CD4-positive, alpha-beta T cell (primary cell): ENCODE results near the gene OSM. TPM values are rescaled to one million over a fixed set of nuclear protein-coding genes. Genes with fewer than 3 reads are reported as not detected.

Experiments
- ATAC-seq: fragments of 200-7000 bp; cut with Tn5 transposase; one replicate; pipeline ENCODE4 v1.10.0; 2022; ENCODE audit warnings: mild to moderate bottlenecking; ENCODE audit not compliant: poor library complexity
- CTCF ChIA-PET: fragments of 350-600 bp; sonication (Branson Sonifier 250); formaldehyde crosslinking; loops from one replicate; lab custom pipeline; 2021; ENCODE audit warnings: antibody characterized with exemption, inconsistent platforms; lab: Charles Lee
- POLR2A ChIA-PET: fragments of 350-600 bp; sonication (Branson Sonifier 250); formaldehyde crosslinking; loops from one replicate; lab custom pipeline; 2021; ENCODE audit warnings: antibody characterized with exemption, inconsistent platforms; lab: Charles Lee
- DNase-seq, 14 experiments: peaks; one replicate each; pipeline ENCODE4 v3.0.0-alpha.2; 2013 to 2020; ENCODE audit warnings: mixed read lengths in 2 of 14
- H3K27ac ChIP-seq, 2 donors: one replicate each; pipeline versions ENCODE4 v1.5.1 to v1.7.0; 2013; ENCODE audit warnings: low read length in 2 of 2, low read depth in 1 of 2, mild to moderate bottlenecking in 1 of 2
- H3K27me3 ChIP-seq, 2 experiments: 1 replicate in 1 of 2; 2 replicates in 1 of 2; pipeline versions ENCODE4 v1.6.1 to v1.7.0; 2013; ENCODE audit warnings: low read length in 2 of 2, control low read depth in 1 of 2, mild to moderate bottlenecking in 1 of 2, moderate library complexity in 1 of 2; ENCODE audit not compliant: insufficient read depth in 2 of 2, control insufficient read depth in 1 of 2
- H3K36me3 ChIP-seq: one replicate; pipeline ENCODE4 v1.6.1; 2013; ENCODE audit warnings: low read length, control low read depth; ENCODE audit not compliant: insufficient read depth
- H3K4me1 ChIP-seq: one replicate; pipeline ENCODE4 v1.6.1; 2013; ENCODE audit warnings: low read length, control low read depth; ENCODE audit not compliant: insufficient read depth
- H3K4me3 ChIP-seq: one replicate; pipeline ENCODE4 v1.5.1; 2013; ENCODE audit warnings: mild to moderate bottlenecking, low read length, moderate library complexity
- H3K9me3 ChIP-seq, 2 experiments: 1 replicate in 1 of 2; 2 replicates in 1 of 2; pipeline versions ENCODE4 v1.6.1 to v1.7.0; 2013; ENCODE audit warnings: low read length in 2 of 2, mild to moderate bottlenecking in 2 of 2, control low read depth in 1 of 2, moderate library complexity in 1 of 2; ENCODE audit not compliant: control insufficient read depth in 1 of 2, insufficient read depth in 1 of 2
- H3K27ac Mint-ChIP-seq: one replicate; pipeline ENCODE4 v1.8.0; 2020; ENCODE audit warnings: mixed read lengths
- H3K27me3 Mint-ChIP-seq: one replicate; pipeline ENCODE4 v1.8.0; 2021; ENCODE audit warnings: mixed read lengths
- H3K36me3 Mint-ChIP-seq: one replicate; pipeline ENCODE4 v1.8.0; 2021; ENCODE audit warnings: low read depth, mixed read lengths
- H3K4me1 Mint-ChIP-seq: one replicate; pipeline ENCODE4 v1.8.0; 2021; ENCODE audit warnings: low read depth, mixed read lengths
- H3K4me3 Mint-ChIP-seq: one replicate; pipeline ENCODE4 v1.8.0; 2020; ENCODE audit warnings: mild to moderate bottlenecking, mixed read lengths
- H3K9me3 Mint-ChIP-seq: one replicate; pipeline ENCODE4 v1.8.0; 2020; ENCODE audit warnings: mixed read lengths
- CTCF ChIP-seq: fragments of 200-600 bp; IDR thresholded peaks from one replicate; pipeline ENCODE4 v1.8.0; 2022; ENCODE audit warnings: antibody characterized with exemption, mild to moderate bottlenecking
- intact Hi-C, 2 experiments: fragments of 100-400 bp; cut with DNase I in 1 of 2; cut with micrococcal nuclease in 1 of 2; formaldehyde crosslinking; loops; one replicate each; pipeline versions ENCODE4 v1.15.1 to v1.9.0; 2023 to 2025; cut with DNase I, micrococcal nuclease
- polyA plus RNA-seq, 2 donors: library from polyadenylated mRNA; unstranded; fragments of 120-200 nt; gene quantifications; one replicate each; pipeline ENCODE4 v1.2.1, GENCODE V29; 2013
- total RNA-seq, 174 experiments: library from RNA in 2 of 174; stranded (reverse) in 2 of 174; gene quantifications; one replicate each; pipeline ENCODE4 v1.2.3 and lab custom pipeline; 2021 to 2026

Gene OSM
- total RNA-seq (10 to 100 TPM; 13.9 to 16.7 TPM), total RNA-seq (lab: John Stamatoyannopoulos, UW) (0.70 to 124 (median 19.6) reads per million in 172 experiments)
- polyA plus RNA-seq (2013, experiment 1 of 2), result 8.7 TPM
- 12.2 TPM for polyA plus RNA-seq (2013, experiment 2 of 2)

GRCh38 chr22:30266445-30267381 lies at the start of gene OSM:
TSS of gene OSM (minus strand) at chr22:30266851. CDS start at chr22:30266799, 52 bp downstream.
- Mint-ChIP-seq H3K27ac (peak within 1 kb of the TSS; percentile 99), H3K4me1 (peaks cover 54% of the 10 kb centered on the region), H3K4me3 (peak within 1 kb of the TSS; percentile 95), H3K9me3 (no peaks in the 10 kb centered on the region), H3K27me3 (no peaks in the 10 kb centered on the region), H3K36me3 (peaks cover 29% of the 10 kb centered on the region)
- intact Hi-C loops, result loop anchor here in 1 of 2 experiments (1.0 to 5.0 kb wide), 2 partner anchors 40 to 159 kb away; no protein-coding TSS in a partner anchor
- no peaks in the 10 kb centered on the region for H3K27me3 ChIP-seq
- H3K4me3 ChIP-seq, result peak within 1 kb of the TSS; percentile 94
- peak; percentile 38 to 91 (median 64) for DNase-seq
- ChIA-PET POLR2A (interaction anchor here (0.8 to 3.1 kb wide), 4 partner anchors 11 to 60 kb away, joined by 3 to 9 read pairs (median 4); partner anchors contain the start of genes CASTOR1 and TBC1D10A), CTCF (interaction anchor here (1.0 to 1.8 kb wide), 2 partner anchors 21 kb away, joined by 3 to 10 read pairs; no protein-coding TSS in a partner anchor)
- peak within 1 kb of the TSS; percentile 90 to 99 for H3K27ac ChIP-seq
- no peaks in the 10 kb centered on the region for H3K9me3 ChIP-seq
- H3K36me3 ChIP-seq, result peaks cover 26% of the 10 kb centered on the region
- TF ChIP-seq CTCF, result no peak
- peak; percentile 31 for ATAC-seq
- peaks cover 65% of the 10 kb centered on the region for H3K4me1 ChIP-seq

- Mint-ChIP-seq H3K4me1 (peaks cover 96% of the 10 kb centered on the region), H3K4me3 (peak overlapping the region; percentile 60), H3K27me3 (no peaks in the 10 kb centered on the region), H3K36me3 (peaks cover 63% of the 10 kb centered on the region), H3K9me3 (no peaks in the 10 kb centered on the region), H3K27ac (peak overlapping the region; percentile 84)
- Histone ChIP-seq H3K4me3 (no peak overlapping the region), H3K4me1 (peaks cover 99% of the 10 kb centered on the region), H3K27me3 (no peaks in the 10 kb centered on the region), H3K27ac (peak overlapping the region; percentile 43 to 69), H3K36me3 (peaks cover 46% of the 10 kb centered on the region), H3K9me3 (no peaks in the 10 kb centered on the region)
- ChIA-PET CTCF (interaction anchor here (4.3 kb wide), 1 partner anchor 27 kb away, joined by 28 read pairs; the partner anchor contains the start of gene CASTOR1), POLR2A (interaction anchor here (0.6 to 6.4 kb wide), 5 partner anchors 9 to 833 kb away, joined by 4 to 66 read pairs (median 31); partner anchors contain the start of genes CASTOR1, CCDC157, SF3A1 and TBC1D10A)
- DNase-seq, result no peak
- ATAC-seq, result no peak
- TF ChIP-seq CTCF, result no peak
- intact Hi-C loops, result no loop called here
These were observed 49.4 kb upstream of the OSM start for GRCh38 chr22:30315962-30316576.

GRCh38 chr22:30314915-30315314 lies 48.3 kb upstream of the OSM start:
- Histone ChIP-seq H3K27me3 (no peaks in the 10 kb centered on the region), H3K36me3 (peaks cover 35% of the 10 kb centered on the region), H3K9me3 (no peaks in the 10 kb centered on the region), H3K4me1 (peaks cover 99% of the 10 kb centered on the region), H3K27ac (peak overlapping the region; percentile 51 to 69), H3K4me3 (no peak overlapping the region)
- H3K4me3 Mint-ChIP-seq, result peak overlapping the region; percentile 47
- peak overlapping the region; percentile 84 for H3K27ac Mint-ChIP-seq
- ATAC-seq (peak; percentile 59), DNase-seq (peak in 6 of 14 experiments; percentile 29 to 85 (median 58))
- intact Hi-C loops, result no loop called here
- ChIA-PET CTCF (interaction anchor here (4.3 kb wide), 1 partner anchor 26 kb away, joined by 28 read pairs; the partner anchor contains the start of gene CASTOR1), POLR2A (interaction anchor here (2.0 to 6.4 kb wide), 4 partner anchors 9 to 42 kb away, joined by 7 to 66 read pairs (median 42); partner anchors contain the start of genes CASTOR1, CCDC157, SF3A1 and TBC1D10A)
- no peaks in the 10 kb centered on the region for H3K9me3 Mint-ChIP-seq
- TF ChIP-seq CTCF, result no peak
- peaks cover 52% of the 10 kb centered on the region for H3K36me3 Mint-ChIP-seq
- H3K27me3 Mint-ChIP-seq, result no peaks in the 10 kb centered on the region
- H3K4me1 Mint-ChIP-seq, result peaks cover 96% of the 10 kb centered on the region
